Stimulated activated CD4-positive, alpha-beta T cell treated with anti-CD3 and anti-CD28 coated beads, TNF-alpha, amount 100 ng/mL, for 4 hours (primary cell): ENCODE measurements around the gene RIMBP2.
"Not testable (repeated sequence)": the region's sequence is repeated elsewhere in the genome, so short reads cannot be mapped to it uniquely, and the experiment has no call there.

Experiments used
- DNase-seq, 3 experiments: peaks; one replicate each; pipeline ENCODE4 v3.0.0-alpha.2; 2020; ENCODE audit warnings: low read depth in 3 of 3

RIMBP2 gene

GRCh38 chr12:130658145-130658911 lies 57.8 kb downstream of the RIMBP2 start:
- DNase-seq, result no peak

- DNase-seq, result no peak
Measured at GRCh38 chr12:130656411-130656810, 59.7 kb downstream of the RIMBP2 start.

DNA sequence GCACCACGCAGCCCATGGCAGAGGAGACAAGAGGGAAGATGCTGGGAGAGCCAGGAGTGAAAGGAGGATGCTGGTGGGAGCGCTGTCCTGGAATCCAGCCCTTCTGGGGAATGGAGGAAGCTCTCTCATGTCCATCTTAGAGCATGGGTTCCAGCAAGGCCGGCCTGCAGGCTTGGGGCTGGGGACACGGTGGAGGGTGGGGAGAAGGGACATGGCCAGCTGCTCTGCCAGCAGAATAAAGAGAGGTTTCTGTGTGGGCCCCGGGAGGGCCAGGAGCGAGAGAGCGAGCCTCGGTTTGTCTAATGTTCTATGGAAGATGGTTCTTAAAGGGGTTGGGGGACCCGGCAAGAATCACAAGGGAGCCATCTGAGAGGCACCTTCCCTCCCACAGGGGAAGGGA lies 60.2 kb downstream of the RIMBP2 start:
- no peak for DNase-seq

GRCh38 chr12:130655010-130655409 lies 61.1 kb downstream of the RIMBP2 start:
- no peak for DNase-seq

GRCh38 chr12:130651188-130651959 lies 64.7 kb downstream of the RIMBP2 start:
- DNase-seq, result no peak

GRCh38 chr12:130650131-130650530 lies 66.0 kb downstream of the RIMBP2 start:
- DNase-seq, result no peak

- DNase-seq, result no peak
Measured at GRCh38 chr12:130649101-130650045, 66.7 kb downstream of the RIMBP2 start.

DNA sequence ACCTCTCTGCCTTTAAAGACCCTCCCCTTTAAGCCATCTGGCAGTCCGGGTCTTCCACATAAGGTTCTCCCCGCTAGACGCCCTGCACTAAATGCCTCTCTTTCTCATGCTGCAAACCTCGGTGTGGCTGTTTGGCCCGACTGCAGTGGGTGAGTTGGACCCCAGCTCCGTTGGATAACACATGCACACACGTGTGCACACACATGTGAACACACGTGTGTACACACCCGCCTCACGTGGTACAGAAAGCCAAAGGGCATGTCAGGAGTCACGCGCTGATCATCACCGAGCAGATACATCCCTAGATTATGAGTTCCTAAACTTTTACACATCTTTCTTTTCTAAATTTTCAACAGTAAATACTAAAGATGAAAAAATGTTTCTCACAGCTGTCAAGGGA lies 68.3 kb downstream of the RIMBP2 start:
- no peak for DNase-seq

GRCh38 chr12:130646716-130647370 lies 69.3 kb downstream of the RIMBP2 start:
- no peak for DNase-seq

- not testable (repeated sequence) for DNase-seq
Measured at GRCh38 chr12:130646191-130646590, 69.9 kb downstream of the RIMBP2 start.

DNA sequence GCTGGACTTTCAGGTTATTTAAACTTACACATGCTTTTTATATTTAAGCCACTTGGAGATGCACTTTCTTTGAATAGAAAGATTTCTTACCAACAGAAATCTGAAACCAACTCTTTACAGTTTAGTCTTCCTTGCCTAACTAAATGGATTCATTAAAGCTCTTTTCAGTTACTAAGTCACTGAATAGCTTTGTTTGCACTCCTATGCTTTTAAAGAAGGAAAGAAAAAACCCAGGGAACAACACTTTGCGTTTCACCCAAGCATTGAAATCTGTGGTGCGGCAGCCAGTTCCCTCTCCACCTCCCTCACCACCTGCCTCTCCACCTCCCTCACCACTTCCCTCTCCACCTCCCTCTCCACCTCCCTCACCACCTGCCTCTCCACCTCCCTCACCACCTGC lies 70.3 kb downstream of the RIMBP2 start:
- DNase-seq, result no peak

GRCh38 chr12:130644566-130644965 lies 71.5 kb downstream of the RIMBP2 start:
- DNase-seq, result no peak

GRCh38 chr12:130644146-130644545 lies 72.0 kb downstream of the RIMBP2 start:
- no peak for DNase-seq

- DNase-seq, result no peak
Measured at GRCh38 chr12:130642856-130643255, 73.2 kb downstream of the RIMBP2 start.

- no peak for DNase-seq
Measured at GRCh38 chr12:130641533-130642184, 74.4 kb downstream of the RIMBP2 start.

DNA sequence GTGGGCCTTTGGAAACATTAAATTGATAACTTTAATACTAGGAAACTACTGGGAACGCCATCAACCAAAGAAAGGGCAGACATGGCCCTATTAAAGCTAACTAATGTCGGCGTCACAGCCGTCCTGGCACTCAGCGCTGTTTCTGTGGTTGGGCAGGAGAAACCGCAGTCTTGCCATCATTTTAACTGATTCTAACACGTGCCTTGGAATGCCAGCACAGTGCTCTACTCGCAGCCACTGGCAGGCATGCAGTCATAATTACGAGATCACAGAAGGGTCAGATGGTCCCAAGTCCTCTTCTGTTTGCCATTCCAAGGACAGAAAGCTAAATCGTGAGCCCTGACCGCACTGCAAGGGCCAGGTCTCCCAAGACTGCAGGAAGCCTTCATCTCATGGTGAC lies 75.2 kb downstream of the RIMBP2 start:
- DNase-seq, result no peak

DNA sequence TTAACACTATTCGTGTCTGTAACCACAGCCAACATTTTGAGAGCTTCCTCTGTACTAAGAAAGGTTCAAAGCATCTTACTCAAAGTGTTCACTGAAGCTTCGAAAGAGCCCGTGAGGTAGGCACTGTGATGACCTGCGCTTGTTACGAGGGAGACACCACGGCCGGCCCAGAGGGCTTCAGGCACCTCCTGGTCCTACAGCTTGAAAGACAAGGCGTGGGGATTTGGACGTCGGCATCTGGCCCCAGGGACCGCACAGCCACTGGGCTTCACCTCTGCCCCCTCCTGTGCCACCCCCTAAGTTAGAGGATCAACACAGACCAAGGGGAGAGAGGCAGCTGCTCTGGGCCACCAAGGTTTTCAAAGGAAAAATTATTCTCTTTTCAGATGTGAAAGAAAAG lies 75.6 kb downstream of the RIMBP2 start:
- no peak for DNase-seq

DNA sequence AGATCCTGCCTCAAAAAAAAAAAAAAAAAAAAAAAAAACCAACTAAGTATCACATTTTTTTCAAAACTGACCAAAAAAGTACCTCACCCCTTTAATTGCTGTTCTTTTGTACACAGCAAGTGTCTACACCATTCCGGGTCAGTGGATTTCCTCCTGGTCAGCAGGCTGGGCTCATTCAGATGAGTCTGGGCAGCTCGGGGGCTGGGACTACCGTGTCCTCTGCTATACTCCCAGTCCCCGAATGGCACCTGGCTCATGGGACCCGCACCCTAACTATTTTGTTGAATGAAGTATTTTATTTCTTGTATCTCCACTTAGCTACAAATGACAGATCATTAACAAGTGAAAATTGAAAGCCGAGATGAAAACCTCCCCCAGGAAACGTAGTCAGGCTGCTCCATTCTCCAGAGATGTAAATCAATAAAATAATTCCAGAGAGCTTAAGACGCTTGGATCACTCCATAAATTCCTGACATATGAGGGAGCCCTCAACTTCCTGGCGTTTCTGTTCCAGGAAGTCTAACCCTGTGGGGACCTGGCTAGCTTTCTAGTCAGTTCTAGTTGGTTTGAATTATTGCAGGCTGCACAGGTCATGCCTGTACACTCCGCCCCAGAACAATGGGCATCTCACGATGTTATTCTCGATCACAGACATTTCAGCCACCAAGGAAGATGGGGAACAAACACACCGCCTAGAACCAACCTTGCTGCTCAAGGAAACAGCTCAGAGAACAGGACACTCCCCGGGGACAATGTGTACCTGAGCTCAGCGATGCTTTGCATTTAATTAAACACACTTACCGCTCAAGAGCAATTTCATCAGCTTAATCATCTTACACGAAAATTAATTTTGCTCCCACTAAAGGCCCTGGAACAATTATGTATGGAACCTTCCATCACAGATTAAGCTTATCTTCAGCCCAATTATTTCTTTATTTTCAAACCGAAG lies 76.3 kb downstream of the RIMBP2 start:
- no peak for DNase-seq

GRCh38 chr12:130636370-130636769 lies 79.7 kb downstream of the RIMBP2 start:
- no peak for DNase-seq

DNA sequence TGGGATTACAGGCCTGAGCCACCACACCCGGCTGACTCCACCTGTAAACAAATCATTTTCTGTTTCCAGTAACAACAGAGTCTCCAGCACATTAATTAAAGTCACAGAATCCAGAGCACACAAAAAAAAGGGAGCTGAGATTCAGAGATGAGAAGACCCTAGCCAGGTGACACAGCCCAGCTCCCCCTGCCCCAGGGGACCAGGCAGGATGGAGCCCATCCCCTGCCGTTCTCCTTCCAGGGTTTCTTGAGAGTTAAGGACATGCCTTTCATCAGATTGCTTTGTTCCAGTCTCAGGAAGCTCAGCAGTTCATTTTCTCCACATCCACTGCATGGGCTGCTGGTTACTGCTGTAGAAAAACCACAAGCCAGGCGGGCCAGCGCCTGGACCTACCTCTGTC lies 81.2 kb downstream of the RIMBP2 start:
- DNase-seq, result no peak
